GM18858 (cell line): ENCODE measurements around the gene TMEM229B.

Source experiments
- ATAC-seq: cut with Tn5 transposase; IDR thresholded peaks from one replicate; pipeline ENCODE4 v1.9.1; 2021; ENCODE audit not compliant: unreplicated experiment

Gene TMEM229B

DNA sequence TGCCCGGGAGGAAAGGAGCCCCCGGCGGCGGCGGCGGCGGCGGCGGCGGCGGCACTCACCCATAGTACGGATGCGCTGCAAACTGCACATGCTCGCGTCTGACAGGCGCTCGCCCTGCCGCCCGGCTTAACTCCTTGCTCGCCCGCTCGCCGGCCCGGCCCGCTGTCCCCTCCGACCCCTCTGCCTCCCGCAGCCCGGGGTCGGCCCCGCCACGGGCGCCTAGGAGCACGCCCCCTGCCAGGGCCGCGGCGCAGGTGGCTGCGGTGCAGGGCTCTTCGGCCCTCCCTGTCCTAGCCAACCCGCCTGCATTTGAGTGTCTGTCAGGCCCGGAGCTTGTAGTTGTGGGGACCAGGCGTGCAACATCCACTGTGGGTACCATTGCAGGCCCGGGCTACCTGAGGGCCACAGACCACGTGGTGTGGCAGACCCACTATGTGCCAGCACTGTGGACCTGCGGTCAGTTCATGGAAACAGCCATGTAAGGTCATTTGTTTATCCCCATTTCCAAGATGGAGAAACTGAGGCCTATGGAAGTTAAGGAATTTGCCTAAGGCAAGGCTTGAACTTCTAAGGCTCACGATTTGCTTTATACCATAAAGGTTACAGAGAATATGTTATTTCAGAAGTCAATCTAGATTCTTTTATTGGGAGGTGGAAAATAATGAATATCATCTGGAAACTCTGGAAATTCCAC is 27.0 kb upstream of the TMEM229B start:
- no peak for ATAC-seq

DNA sequence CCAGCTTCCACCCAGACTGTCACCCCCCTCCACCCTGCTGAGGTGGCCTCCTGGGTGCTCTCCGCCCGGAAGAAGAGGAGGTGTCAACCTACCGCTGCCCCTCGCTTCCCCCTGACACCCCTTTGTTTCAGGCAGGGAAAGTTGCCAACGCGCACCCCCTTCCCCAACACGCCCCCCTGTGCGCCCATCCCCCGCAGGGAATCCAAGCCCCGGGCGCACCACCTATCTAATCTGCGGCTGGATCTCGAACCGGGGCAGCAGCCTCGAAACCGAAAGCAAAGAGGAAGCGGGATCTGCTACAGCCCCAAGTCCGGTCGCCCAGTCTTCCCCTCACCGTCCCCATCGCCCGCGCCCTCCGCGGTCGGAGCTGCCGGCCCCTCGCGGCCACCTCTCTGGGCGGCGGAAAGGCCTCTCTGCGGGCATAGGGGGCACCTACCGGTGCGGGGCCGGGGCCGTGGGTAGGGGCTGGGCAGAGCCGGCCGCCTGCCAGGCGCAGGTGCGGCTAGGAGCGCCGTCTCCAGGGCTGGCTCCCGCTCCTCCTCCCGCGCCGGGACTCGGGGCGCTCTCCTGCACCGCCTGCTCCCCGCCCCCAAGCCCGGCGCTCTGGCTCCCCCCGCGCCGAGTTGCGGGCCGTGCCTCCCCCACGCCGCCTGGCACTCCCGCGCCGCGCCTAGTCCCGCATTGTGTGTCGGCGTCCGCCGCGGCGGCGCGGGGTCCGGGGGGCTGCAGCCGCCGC is 26.3 kb upstream of the TMEM229B start:
- no peak for ATAC-seq

GRCh38 chr14:67514203-67514607 is 25.7 kb upstream of the TMEM229B start:
- no peak for ATAC-seq

GRCh38 chr14:67513631-67514108 is 25.1 kb upstream of the TMEM229B start:
- no peak for ATAC-seq

- ATAC-seq: no peak
These were observed 24.2 kb upstream of the TMEM229B start for GRCh38 chr14:67512463-67513310.

DNA sequence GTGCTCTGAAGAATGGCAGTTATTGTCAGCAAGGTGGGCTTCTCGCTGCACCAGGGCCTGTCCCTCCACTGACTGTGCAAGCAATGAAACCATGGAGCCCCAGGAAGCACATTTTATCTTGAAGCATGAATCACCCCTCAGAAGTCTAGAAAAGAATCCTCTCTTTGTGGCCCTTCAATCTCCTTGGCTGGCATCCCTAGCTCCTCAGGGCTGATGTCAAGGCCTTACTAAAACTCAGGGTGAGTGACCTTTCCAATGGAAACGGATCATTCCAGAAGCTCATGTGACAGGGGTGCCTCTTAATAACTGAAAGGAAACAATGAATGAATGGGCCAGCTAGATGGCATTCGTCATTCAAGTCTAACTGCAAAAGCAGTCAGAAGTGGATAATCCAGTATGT is 22.3 kb upstream of the TMEM229B start:
- ATAC-seq: no peak

GRCh38 chr14:67510121-67510520 is 21.6 kb upstream of the TMEM229B start:
- no peak for ATAC-seq

DNA sequence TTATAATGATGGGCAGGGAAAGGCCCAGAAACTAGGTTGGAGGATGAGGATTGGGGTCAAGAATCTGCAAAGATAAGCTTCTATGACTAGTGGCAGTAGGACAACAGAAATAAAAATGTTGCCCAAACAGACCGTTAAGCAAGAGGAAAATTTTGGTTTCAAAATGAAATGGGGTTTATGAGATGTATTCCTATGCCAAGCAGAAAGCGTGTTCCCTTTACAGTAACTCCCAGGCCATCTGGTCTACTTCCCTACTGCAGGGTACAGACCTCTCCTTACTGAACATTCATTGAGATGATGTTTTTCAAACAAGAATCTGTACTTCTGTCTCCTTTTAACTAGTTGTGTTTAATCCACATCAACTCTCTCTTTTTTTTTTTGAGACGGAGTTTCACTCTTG is 20.4 kb upstream of the TMEM229B start:
- no peak for ATAC-seq

GRCh38 chr14:67505254-67505653 is 16.7 kb upstream of the TMEM229B start:
- ATAC-seq: no peak

DNA sequence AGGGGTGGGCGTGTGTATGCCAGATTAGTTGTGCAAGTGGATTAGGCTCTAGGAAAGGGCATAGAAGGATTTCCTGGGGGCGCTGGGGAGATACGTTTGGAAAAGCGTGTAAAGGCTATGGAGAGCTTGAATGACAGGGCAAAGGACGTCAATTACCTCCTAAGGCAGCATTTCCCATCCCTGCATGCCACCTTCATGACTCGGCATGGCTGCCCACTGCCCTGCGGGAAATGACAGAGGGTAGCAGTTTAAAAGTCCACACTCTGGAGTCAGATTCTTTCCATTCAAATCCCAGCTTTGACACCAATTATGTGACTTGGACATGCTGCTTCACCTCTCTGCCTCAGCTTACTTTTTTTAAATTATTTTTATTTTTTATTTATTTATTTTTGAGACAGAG is 14.8 kb upstream of the TMEM229B start:
- no peak for ATAC-seq

DNA sequence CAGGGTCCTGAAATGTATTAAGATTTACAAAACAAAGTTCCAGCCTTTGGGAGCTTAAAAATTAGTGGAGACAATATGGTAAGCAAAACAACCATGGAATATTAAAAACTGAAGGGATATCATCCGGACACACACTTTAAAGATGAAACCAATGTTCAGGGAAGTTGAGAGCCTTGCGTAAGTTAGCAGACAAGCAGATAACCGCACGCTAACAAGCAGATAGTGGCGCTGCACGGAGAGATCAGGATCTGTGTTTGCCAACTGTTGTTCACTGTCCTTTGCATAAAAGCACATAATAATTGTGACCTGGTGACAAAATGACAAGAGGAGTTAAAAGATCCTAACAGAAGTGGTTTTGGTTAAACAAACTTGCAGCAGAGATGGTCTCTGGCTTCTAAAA is 14.3 kb upstream of the TMEM229B start:
- ATAC-seq: no peak

GRCh38 chr14:67501670-67502069 is 13.1 kb upstream of the TMEM229B start:
- ATAC-seq: no peak

GRCh38 chr14:67500981-67501380 is 12.5 kb upstream of the TMEM229B start:
- ATAC-seq: no peak

DNA sequence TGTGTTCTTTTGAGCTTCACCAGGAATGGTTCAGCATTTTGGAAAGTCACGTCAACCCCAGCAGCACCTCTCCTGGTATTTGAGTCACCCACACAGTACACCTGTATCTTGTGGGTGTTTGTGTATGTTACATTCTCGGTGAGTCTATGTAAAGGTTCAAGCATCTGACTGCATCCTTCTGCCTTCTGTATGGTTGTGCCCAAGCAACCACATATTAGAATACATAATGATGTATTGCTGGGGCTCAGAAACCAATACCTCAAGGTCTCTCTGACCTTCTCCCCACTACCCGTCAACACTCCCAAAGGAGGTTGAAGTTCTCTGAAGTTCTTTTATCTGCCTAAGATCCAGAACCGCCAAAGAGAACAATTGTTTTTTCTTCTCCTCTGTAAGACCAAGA is 9.2 kb upstream of the TMEM229B start:
- no peak for ATAC-seq

DNA sequence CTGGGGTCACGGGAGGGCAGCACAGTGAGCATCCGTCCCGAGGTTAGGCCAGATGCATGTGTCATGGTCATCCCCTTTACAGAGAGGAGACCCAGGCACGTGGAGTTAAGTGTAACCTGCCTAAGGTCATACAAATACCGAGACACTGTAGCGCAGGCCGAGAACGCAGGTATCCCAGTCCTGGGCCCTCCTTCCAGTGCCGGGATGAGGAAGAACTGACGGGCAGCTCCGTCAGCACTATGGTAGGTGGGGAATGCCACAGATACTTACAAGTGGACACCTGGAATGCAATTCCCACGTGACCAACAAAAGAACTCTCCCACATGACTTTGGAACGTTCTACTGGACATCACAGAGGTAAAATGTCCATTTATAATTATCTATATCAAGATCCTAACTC is 8.7 kb upstream of the TMEM229B start:
- ATAC-seq: no peak

DNA sequence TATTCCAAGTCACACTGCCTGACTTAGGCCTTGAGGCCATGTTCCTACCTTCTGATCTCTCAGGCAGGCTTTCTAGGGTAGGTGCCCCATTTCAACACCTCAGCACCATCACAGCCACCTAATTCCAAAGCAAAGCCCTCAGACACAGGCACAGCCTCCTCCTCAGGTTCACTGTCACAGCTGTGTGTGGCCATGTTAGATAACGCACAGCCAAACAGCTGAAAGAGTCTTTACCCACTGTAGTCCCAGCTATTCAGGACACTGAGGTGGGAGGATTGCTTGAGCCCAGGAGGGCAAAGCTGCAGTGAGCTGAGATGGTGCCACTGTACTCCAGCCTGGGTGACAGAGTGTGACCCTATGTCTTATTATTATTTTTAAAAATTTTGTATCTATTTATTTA is 7.3 kb upstream of the TMEM229B start:
- ATAC-seq: no peak

DNA sequence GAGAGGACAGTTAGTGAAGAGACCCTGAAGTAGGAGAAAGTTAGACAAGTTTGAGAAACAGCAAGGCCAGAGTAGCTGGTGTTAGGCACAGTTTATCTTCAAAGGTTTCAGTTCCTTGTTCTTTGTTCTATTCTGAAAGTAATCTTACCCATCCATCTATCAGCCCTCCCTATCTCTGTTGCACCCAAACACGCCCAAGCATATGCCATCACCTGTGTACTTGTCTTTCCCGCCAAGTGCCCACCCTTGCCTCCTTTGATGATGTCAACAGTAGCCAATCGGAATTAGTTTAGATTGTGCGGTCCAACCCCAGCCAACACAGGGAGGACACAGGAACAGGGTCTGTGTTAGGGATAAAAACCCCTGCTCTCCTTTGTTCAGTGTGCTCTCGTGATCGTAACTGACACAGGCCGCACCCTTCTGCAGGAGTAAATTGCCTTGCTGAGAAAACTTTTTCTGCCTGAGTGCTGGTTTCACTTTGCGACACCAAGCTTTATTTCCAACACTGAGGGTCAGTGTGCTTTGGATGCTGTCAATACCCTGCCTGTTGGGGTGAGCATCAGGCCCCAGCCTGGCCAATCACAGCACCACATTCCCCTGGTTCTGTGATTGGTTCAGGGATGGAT is 4.7 kb upstream of the TMEM229B start:
- ATAC-seq: no peak

DNA sequence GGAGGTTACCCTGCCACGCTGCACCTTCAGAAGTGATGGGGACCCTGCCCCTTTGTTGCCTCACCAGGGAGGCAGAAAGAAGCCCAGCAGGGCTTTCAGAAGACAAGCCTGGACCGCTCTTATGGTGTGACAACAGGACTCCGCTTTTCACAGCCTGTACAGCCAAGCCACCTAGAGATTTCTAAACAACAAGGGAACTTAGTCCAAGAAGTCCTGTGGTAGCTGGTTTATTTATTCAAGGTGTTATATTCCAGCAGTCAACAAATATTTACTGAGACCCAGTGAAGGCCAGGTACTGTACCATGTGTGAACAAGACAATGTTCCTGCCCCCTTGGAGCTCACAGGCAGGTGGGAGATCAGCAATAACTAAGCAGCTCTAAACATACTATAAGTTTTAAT is 4.0 kb upstream of the TMEM229B start:
- ATAC-seq: no peak

DNA sequence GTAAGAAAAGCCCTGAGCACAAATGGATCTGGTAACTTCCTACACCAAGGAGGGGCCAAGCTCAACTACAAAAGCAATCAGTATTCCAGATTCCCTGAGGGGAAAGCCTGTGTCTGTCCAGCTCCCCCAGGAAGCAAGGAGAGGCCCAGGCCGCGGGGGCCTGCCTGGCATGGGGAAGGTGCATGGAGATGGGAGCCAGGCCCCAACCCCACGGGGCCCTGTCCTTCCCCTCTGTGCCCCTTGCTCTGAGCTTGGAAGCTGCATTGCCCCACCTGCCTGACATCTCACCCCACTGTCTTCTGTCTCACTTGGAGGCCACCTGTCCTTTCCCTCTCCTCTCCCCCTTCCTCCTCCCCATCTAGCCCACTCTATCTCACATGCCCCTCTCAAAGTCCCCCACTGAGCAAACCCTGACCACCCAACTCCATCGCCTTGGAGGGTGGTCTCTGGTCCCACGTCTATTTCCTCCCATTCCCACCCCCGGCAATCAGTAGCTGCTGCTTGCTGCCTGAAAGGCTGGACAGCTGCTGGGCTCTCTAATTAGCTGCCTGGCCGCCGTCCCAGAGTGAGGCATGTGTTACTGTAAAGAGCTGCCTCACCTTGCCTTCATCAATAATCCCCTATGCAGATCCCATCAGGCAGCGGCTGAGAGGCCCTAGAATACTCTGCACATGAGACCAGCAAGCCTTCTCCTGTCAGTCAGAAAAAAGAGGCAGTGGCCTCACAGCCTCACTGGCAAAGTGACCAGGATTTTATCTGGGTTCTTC is 3.4 kb upstream of the TMEM229B start:
- no peak for ATAC-seq

DNA sequence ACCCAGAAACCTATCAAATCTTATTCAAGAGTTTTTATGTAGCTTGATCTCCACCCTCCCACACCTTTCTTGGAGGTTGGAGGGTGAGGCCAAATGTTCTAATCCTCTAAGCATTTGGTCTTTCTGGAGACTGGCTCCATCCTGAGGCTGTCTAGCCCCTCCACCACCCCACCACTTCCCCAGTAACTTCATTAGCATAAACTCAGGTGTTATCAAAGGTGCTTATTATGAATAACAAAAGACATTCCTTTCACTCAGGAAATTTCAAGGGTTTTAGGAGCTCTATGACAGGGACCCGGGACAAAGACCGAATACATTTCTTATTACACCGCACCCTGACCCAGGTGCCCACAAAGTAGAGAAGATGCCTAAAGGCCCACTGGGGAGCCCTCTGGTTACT is 2.8 kb upstream of the TMEM229B start:
- no peak for ATAC-seq

- ATAC-seq: no peak
These were observed 1.7 kb upstream of the TMEM229B start for GRCh38 chr14:67490196-67490595.
